Activated CD4-positive, alpha-beta T cell treated with anti-CD3 and anti-CD28 coated beads, Interleukin-2, amount 50 U/mL, for 4 hours (primary cell): ENCODE data around the gene PPA2.

Source experiments
- DNase-seq, 2 experiments: peaks; one replicate each; pipeline ENCODE4 v3.0.0-alpha.2; 2020

PPA2 gene

GRCh38 chr4:105386012-105386411, 87.8 kb downstream of the PPA2 start:
- DNase-seq = no peak

DNA sequence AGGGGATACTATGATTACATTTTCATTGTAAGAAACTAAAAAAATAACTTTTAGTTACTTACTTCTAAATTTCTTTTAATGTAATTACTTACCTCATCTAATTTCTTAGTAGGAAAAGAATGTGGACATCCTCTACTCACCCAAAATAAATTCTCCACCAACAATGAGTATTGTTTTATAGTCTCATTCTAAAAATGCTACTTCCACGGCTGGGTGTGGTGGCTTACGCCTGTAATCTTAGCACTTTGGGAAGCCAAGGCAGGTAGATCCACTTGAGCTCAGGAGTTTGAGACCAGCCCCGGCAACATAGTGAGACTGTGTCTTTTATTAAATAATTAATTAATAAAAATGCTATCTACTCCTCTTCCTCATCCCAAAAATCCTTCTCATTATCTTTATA, 99.8 kb downstream of the PPA2 start:
- DNase-seq = no peak

- no peak for DNase-seq
Measured at GRCh38 chr4:105373324-105373723, 100.5 kb downstream of the PPA2 start.

DNA sequence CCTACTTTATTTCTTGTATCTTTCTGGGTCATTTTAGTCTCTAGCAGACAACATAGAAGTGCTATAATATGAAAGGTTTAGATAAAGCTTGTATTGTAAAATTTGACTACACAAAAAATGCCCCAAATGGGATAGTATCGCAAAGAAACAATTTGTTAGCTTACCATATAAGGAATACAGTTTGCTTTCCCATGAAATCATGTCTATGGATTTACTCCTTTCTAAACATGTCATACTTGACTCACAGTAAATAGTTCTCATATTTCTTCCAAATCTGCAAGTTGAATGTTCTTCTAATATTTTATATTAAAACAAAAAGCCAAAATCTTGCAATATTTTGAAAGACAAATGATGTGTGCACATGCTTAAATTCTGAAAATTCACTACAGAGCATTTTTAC, 103.9 kb downstream of the PPA2 start:
- DNase-seq = no peak

DNA sequence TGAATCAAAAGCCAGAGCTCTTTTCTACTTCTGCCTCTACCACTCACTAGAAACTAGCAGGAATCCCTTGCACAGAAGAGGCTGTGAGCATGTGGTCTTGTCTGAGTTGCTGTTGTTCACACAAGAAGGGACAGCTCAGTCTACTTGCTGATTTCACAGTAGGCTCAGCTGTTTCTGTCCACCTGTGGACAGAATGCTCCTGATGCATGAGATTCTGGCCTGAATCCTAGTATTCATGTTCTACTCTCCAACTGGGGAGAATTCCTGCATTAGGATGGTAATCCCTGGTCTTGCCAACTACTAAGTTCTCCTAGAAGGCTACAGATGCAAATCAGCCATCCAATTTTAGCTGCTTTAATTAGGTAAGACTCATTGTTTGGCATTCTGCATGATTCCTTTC, 112.8 kb downstream of the PPA2 start:
- DNase-seq = no peak

DNA sequence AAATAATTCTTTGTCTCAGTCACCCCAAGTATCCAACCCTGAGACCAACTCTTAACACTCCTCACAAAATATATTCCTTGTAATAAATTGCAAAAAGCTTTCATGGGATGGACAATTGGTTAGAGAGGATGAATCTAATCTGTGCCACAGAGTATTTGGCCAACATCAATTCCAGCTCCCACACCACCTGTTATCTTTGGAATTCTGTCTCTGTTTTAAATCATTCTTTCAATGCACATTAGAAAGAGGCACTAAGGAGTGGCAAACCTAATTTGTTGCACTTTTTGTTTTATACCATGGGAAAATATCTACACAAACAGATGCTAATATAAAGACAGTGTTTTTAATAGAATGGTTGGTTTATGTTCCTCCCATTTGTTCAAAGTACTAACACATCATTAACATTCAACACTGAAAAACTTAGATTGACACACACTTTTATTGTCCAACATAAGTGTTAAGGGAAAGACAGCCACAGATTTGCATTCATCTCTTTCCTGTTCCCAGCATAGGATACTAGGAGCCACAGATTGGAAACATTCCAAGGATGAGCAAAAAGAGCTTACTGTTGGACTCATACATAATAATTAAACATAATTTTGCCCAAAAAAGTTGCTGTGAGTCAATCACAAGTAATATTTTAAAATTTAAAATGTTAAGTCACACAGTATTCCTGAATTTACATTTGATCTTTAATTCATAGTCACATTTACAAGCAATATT, 116.4 kb downstream of the PPA2 start:
- no peak for DNase-seq

- DNase-seq = no peak
Measured at GRCh38 chr4:105356194-105356593, 117.7 kb downstream of the PPA2 start.

GRCh38 chr4:105352826-105353225, 121.0 kb downstream of the PPA2 start:
- no peak for DNase-seq

DNA sequence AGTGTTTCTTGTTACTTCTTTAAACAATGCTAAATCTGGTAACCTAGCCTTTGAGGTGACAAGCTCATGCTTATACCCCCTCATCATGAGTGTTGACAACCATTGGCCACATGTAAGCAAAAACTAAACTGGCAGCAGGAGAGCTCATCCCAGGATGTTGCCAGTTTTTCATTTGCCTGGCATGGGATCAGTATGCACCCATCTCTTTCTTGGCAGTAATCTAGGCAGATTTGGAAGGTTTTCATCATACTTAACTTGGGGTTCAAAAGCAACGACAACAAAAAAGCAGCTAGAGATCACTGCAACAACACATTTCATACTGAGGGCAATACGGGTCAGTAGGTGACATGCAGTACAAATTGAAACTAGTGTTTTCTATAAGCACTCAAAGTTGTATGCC, 122.0 kb downstream of the PPA2 start:
- no peak for DNase-seq

DNA sequence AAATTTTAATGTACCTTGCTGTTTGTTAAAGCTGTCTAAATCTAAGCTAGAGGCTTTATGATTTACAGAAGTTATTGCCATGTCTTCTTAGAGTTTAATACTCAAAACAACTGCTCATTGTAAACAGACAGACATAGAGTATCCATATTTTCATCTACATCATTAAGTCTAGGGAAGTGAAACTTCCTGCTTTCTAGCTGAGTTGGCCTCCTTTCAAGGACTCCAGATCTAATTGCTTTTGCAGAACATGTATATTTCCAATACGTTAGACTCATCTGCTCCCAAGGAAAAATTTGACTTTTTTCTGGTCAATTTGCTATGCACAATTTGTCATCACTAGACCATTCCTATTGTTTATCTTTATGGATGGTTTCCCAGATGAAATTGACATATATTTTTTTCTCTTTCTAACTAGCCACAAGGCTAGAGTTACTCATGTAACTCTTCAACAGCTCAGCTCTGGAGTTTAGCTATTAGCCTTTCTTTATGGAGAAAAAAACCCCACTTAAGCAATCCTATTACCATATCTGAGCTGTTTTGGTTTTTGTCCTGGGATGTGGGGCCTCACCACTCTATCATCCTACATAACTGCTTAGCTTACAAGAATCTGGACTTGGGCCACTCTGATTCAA, 122.9 kb downstream of the PPA2 start:
- no peak for DNase-seq

DNA sequence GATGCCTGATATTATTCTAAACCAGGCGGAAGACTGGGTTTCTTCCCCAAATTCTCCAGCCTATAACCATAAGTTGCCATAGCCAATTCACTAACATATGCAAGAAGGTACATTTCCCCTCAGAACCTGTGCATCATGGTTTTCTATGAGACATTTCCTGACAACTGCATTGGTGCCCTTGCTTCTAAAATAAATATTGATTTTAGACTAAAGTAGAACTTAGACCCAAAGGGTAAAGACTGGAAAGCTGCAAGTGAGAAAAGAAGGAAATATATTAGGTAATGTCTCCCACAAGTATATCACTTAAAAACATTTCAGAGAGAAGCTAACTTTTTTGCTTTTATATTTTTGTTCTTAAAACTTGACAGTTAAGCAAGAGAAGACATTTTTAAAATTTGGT, 125.1 kb downstream of the PPA2 start:
- no peak for DNase-seq

DNA sequence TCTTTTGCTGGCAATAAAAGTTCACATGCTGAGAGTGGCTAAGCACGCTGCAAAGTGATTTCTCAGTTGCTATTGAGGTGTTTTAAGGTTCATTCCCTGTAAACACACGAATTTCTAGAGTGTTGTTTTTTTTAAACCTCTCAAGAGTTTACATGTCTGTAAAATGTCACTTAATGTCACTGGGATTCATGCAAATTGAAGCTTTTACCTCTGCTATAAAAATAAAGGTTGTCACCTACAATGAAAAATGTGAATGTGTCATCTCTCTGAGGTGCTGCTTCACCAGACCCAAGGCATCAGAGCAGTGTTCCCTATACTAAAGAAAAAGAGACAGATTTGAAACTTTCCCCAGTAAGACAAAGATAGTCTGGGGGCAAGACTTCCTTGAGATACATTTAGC, 127.0 kb downstream of the PPA2 start:
- DNase-seq = no peak

DNA sequence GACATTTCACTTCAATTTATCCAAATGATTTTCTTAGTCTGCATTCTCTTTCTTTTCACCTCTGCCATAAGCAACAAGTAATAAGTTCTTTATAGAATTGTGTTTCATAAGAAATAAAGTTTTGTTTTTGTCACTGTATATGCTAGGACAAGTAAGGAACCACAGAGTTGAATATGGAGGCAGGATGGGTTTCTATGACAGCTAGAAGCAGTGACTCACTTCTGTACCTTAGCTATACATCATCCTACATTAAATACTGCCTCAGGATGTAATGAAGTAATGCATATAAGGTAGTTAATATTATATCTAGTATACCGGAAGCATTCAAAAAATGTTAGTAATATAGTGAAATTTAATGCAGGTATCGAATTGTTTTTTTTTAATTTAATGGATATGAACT, 128.0 kb downstream of the PPA2 start:
- no peak for DNase-seq

- no peak for DNase-seq
Measured at GRCh38 chr4:105345358-105345757, 128.5 kb downstream of the PPA2 start.

DNA sequence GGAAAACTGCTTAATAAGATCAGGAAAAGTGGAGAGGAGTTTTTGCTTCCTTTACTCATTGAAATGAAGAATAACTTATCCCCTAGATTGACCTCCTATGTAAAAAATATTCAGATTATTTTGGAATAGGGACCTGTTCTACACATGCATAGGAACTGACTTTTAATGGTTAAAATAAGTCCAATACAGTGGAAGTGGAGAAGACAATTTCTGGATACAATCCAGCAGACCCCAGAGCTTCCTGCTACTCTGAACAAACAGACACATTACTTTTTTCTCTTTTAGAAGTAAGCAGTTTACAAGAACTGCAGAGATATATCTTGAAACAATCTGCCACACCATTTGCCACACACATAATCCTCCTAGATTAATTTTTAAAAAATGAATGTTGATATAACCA, 129.7 kb downstream of the PPA2 start:
- no peak for DNase-seq

- no peak for DNase-seq
Measured at GRCh38 chr4:105343146-105343931, 130.5 kb downstream of the PPA2 start.

DNA sequence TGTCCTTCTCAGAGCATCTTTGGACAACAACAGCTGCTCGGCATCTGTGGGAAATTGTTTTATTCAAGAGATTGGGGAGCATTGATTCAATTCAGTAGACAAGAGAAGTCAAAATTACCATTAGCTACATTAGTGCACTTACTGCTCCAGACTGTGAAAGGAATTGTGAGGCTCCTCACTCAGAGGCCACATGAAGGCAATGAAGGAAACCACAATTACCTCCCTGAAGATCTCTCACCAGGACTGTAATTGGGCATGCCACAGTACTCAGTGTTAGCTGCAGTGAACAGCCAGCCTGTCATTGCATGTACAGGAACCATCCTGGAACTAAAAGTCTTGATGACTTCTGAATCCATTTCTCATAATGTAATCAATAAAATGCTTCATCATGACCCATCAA, 144.8 kb downstream of the PPA2 start:
- DNase-seq = no peak

DNA sequence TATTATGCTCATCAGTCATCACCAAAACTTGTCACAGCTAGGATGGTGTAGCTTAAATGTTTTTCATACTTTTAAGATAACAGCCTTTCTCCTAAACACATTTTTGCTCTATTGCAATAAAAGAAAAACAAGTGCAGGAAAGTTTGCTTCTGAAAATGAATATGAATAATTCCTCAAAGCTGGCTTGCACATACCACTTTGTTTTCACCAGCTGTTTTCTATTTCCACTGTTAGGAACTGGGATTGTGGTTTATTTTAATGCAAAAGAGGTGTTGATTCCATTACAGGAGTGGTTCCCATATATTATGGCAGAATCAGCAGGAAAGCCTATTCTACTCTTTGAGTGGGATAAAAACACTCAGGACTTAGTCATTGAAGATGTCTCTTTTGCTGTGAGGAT, 145.9 kb downstream of the PPA2 start:
- no peak for DNase-seq

- DNase-seq = no peak
Measured at GRCh38 chr4:105327222-105327621, 146.6 kb downstream of the PPA2 start.
